Measurements from ENCODE around the gene ZNF384.

Gene ZNF384

GRCh38 chr12:6646276-6647082 lies 42.7 kb downstream of the ZNF384 start:
- peaks cover 3% of the 10 kb centered on the region for H3K4me1 ChIP-seq (ENCODE audit: control insufficient read depth, low read depth, low read length)
- H3K9ac ChIP-seq (ENCODE audit: low read length), result peak overlapping the region; percentile 41
- peaks cover 14% of the 10 kb centered on the region for H3K36me3 ChIP-seq (ENCODE audit: control insufficient read depth, low read depth, low read length)
- H3K27ac ChIP-seq (ENCODE audit: low read length), result no peak overlapping the region
- H3K27me3 ChIP-seq (ENCODE audit: control insufficient read depth, insufficient read depth, low read length), result peaks cover 11% of the 10 kb centered on the region
- H3K9me3 ChIP-seq (ENCODE audit: control insufficient read depth, low read depth, low read length), result no peaks in the 10 kb centered on the region
- peak overlapping the region; percentile 72 for H3K4me3 ChIP-seq (ENCODE audit: low read length)

GRCh38 chr12:6644903-6645302 lies 44.3 kb downstream of the ZNF384 start:
- no peak overlapping the region for H3K9ac ChIP-seq (ENCODE audit: low read length)
- H3K36me3 ChIP-seq (ENCODE audit: control insufficient read depth, low read depth, low read length), result no peaks in the 10 kb centered on the region
- H3K4me1 ChIP-seq (ENCODE audit: control insufficient read depth, low read depth, low read length), result peaks cover 3% of the 10 kb centered on the region
- peaks cover 14% of the 10 kb centered on the region for H3K27me3 ChIP-seq (ENCODE audit: control insufficient read depth, insufficient read depth, low read length)
- H3K9me3 ChIP-seq (ENCODE audit: control insufficient read depth, low read depth, low read length), result no peaks in the 10 kb centered on the region
- no peak overlapping the region for H3K4me3 ChIP-seq (ENCODE audit: low read length)
- H3K27ac ChIP-seq (ENCODE audit: low read length), result no peak overlapping the region

GRCh38 chr12:6644257-6644596 lies 44.9 kb downstream of the ZNF384 start:
- H3K4me3 ChIP-seq (ENCODE audit: low read length), result no peak overlapping the region
- H3K9ac ChIP-seq (ENCODE audit: low read length), result no peak overlapping the region
- no peak overlapping the region for H3K27ac ChIP-seq (ENCODE audit: low read length)

GRCh38 chr12:6643569-6644256 lies 45.5 kb downstream of the ZNF384 start:
- no peaks in the 10 kb centered on the region for H3K36me3 ChIP-seq (ENCODE audit: control insufficient read depth, low read depth, low read length)
- H3K4me1 ChIP-seq (ENCODE audit: control insufficient read depth, low read depth, low read length), result peaks cover 3% of the 10 kb centered on the region
- H3K4me3 ChIP-seq (ENCODE audit: low read length), result no peak overlapping the region
- H3K27me3 ChIP-seq (ENCODE audit: control insufficient read depth, insufficient read depth, low read length), result peaks cover 14% of the 10 kb centered on the region
- no peak overlapping the region for H3K9ac ChIP-seq (ENCODE audit: low read length)
- H3K27ac ChIP-seq (ENCODE audit: low read length), result no peak overlapping the region
- H3K9me3 ChIP-seq (ENCODE audit: control insufficient read depth, low read depth, low read length), result no peaks in the 10 kb centered on the region

More at GRCh38 chr12:6644257-6644596, 44.9 kb downstream of the ZNF384 start:
- H3K4me1 ChIP-seq (ENCODE audit: control insufficient read depth, low read depth, low read length), result peaks cover 3% of the 10 kb centered on the region
- H3K27me3 ChIP-seq (ENCODE audit: control insufficient read depth, insufficient read depth, low read length), result peaks cover 14% of the 10 kb centered on the region
- H3K36me3 ChIP-seq (ENCODE audit: control insufficient read depth, low read depth, low read length), result no peaks in the 10 kb centered on the region
- H3K9me3 ChIP-seq (ENCODE audit: control insufficient read depth, low read depth, low read length), result no peaks in the 10 kb centered on the region

GRCh38 chr12:6641131-6641530 lies 48.0 kb downstream of the ZNF384 start:
- Histone ChIP-seq H3K4me1 (ENCODE audit: control insufficient read depth, low read depth, low read length) (no peaks in the 10 kb centered on the region), H3K9me3 (ENCODE audit: control insufficient read depth, low read depth, low read length) (no peaks in the 10 kb centered on the region), H3K9ac (ENCODE audit: low read length) (no peak overlapping the region), H3K27ac (ENCODE audit: low read length) (no peak overlapping the region), H3K36me3 (ENCODE audit: control insufficient read depth, low read depth, low read length) (no peaks in the 10 kb centered on the region), H3K27me3 (ENCODE audit: control insufficient read depth, insufficient read depth, low read length) (peaks cover 6% of the 10 kb centered on the region), H3K4me3 (ENCODE audit: low read length) (no peak overlapping the region)

GRCh38 chr12:6640497-6640896 lies 48.7 kb downstream of the ZNF384 start:
- Histone ChIP-seq H3K9me3 (ENCODE audit: control insufficient read depth, low read depth, low read length) (no peaks in the 10 kb centered on the region), H3K4me1 (ENCODE audit: control insufficient read depth, low read depth, low read length) (no peaks in the 10 kb centered on the region)

GRCh38 chr12:6639151-6639801 lies 49.9 kb downstream of the ZNF384 start:
- H3K4me1 ChIP-seq (ENCODE audit: control insufficient read depth, low read depth, low read length), result no peaks in the 10 kb centered on the region
- peaks cover 6% of the 10 kb centered on the region for H3K27me3 ChIP-seq (ENCODE audit: control insufficient read depth, insufficient read depth, low read length)
- no peaks in the 10 kb centered on the region for H3K36me3 ChIP-seq (ENCODE audit: control insufficient read depth, low read depth, low read length)
- H3K27ac ChIP-seq (ENCODE audit: low read length), result no peak overlapping the region
- no peaks in the 10 kb centered on the region for H3K9me3 ChIP-seq (ENCODE audit: control insufficient read depth, low read depth, low read length)
- H3K9ac ChIP-seq (ENCODE audit: low read length), result no peak overlapping the region
- H3K4me3 ChIP-seq (ENCODE audit: low read length), result no peak overlapping the region

More at GRCh38 chr12:6640497-6640896, 48.7 kb downstream of the ZNF384 start:
- Histone ChIP-seq H3K4me3 (ENCODE audit: low read length) (no peak overlapping the region), H3K36me3 (ENCODE audit: control insufficient read depth, low read depth, low read length) (no peaks in the 10 kb centered on the region), H3K27me3 (ENCODE audit: control insufficient read depth, insufficient read depth, low read length) (peaks cover 6% of the 10 kb centered on the region), H3K27ac (ENCODE audit: low read length) (no peak overlapping the region), H3K9ac (ENCODE audit: low read length) (no peak overlapping the region)

GRCh38 chr12:6638305-6638704 lies 50.9 kb downstream of the ZNF384 start:
- H3K27ac ChIP-seq (ENCODE audit: low read length), result no peak overlapping the region

GRCh38 chr12:6635856-6636531 lies 53.2 kb downstream of the ZNF384 start, which contains the start of gene LPAR5:
Gene LPAR5 (minus strand): TSS chr12:6635959. CDS start chr12:6621248, 14,711 bp downstream.
- H3K9ac ChIP-seq (ENCODE audit: low read length), result no peak within 1 kb of the TSS
- no peak within 1 kb of the TSS for H3K27ac ChIP-seq (ENCODE audit: low read length)

More at GRCh38 chr12:6638305-6638704, 50.9 kb downstream of the ZNF384 start:
- Histone ChIP-seq H3K9me3 (ENCODE audit: control insufficient read depth, low read depth, low read length) (no peaks in the 10 kb centered on the region), H3K4me1 (ENCODE audit: control insufficient read depth, low read depth, low read length) (no peaks in the 10 kb centered on the region), H3K36me3 (ENCODE audit: control insufficient read depth, low read depth, low read length) (no peaks in the 10 kb centered on the region), H3K4me3 (ENCODE audit: low read length) (no peak overlapping the region), H3K9ac (ENCODE audit: low read length) (no peak overlapping the region), H3K27me3 (ENCODE audit: control insufficient read depth, insufficient read depth, low read length) (peaks cover 6% of the 10 kb centered on the region)

GRCh38 chr12:6635375-6635855 lies 53.8 kb downstream of the ZNF384 start:
- no peak overlapping the region for H3K27ac ChIP-seq (ENCODE audit: low read length)
- H3K9me3 ChIP-seq (ENCODE audit: control insufficient read depth, low read depth, low read length), result no peaks in the 10 kb centered on the region
- no peak overlapping the region for H3K9ac ChIP-seq (ENCODE audit: low read length)
- no peaks in the 10 kb centered on the region for H3K4me1 ChIP-seq (ENCODE audit: control insufficient read depth, low read depth, low read length)
- no peak overlapping the region for H3K4me3 ChIP-seq (ENCODE audit: low read length)
- no peaks in the 10 kb centered on the region for H3K36me3 ChIP-seq (ENCODE audit: control insufficient read depth, low read depth, low read length)
- no peaks in the 10 kb centered on the region for H3K27me3 ChIP-seq (ENCODE audit: control insufficient read depth, insufficient read depth, low read length)

More at GRCh38 chr12:6635856-6636531, 53.2 kb downstream of the ZNF384 start, which contains the start of gene LPAR5:
- no peaks in the 10 kb centered on the region for H3K27me3 ChIP-seq (ENCODE audit: control insufficient read depth, insufficient read depth, low read length)
- H3K9me3 ChIP-seq (ENCODE audit: control insufficient read depth, low read depth, low read length), result no peaks in the 10 kb centered on the region
- H3K4me3 ChIP-seq (ENCODE audit: low read length), result no peak within 1 kb of the TSS
- H3K4me1 ChIP-seq (ENCODE audit: control insufficient read depth, low read depth, low read length), result no peaks in the 10 kb centered on the region
- no peaks in the 10 kb centered on the region for H3K36me3 ChIP-seq (ENCODE audit: control insufficient read depth, low read depth, low read length)

Measured in iPS-18a (cell line).